HS-27A (cell line): ENCODE results near the gene ARRDC5.
A peak's percentile ranks its signal among the peaks of the same experiment; 100 is the strongest.
"Not testable (repeated sequence)": the region's sequence is repeated elsewhere in the genome, so short reads cannot be mapped to it uniquely, and the experiment has no call there.

Experiments used
- DNase-seq: peaks from one replicate; pipeline ENCODE4 v3.0.0-alpha.2; 2012; ENCODE audit warnings: low read depth, missing footprints

Gene ARRDC5

GRCh38 chr19:4868286-4868834, 34.3 kb downstream of the ARRDC5 start:
- no peak for DNase-seq

- peak; percentile 68 for DNase-seq
Observed at GRCh38 chr19:4867534-4868285, 35.0 kb downstream of the ARRDC5 start, which contains the start of gene PLIN3. Gene PLIN3 (minus strand): TSS chr19:4867667. CDS start chr19:4861394, 6,273 bp downstream.

DNA sequence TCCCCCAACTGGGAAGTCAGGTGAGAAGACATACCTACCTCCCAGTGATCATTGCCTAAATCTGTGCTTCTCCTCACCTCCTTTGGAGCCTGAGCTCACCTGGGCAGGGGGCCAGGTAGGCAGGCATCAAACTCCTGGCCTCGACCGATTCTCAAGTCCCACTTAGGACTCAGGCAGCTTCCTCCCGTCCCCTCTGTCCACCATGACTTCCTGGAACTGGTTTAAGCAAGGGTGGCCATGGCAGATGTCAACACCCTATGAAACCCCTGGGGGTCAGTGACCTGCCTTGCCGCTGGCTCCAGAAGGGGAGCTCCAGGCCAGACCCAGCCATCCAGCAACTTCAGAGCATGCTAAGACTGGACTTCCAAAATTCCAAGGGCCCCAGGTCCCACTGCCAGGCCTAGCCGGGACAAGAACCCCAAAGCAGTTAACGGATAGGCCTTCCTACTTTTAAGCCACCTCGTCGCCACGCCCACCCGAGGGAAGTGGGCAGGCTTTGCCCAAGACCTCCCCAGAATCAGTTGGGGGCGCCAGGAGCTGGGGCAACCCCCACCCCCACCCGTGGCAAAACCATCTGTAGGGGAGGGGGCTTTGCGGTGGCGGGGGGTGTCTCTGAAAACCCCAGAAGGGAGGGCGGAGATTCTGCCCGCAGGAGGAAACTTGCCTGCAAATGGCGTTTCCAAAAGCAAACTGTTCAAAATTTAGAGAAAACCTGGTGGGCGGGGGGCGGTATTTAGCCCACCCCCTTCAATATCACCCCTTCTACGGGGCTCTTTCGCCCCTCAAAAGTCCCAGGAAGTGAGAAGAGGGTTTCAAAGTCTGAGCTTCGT, 35.9 kb downstream of the ARRDC5 start:
- DNase-seq = no peak

GRCh38 chr19:4861147-4861546, 41.5 kb downstream of the ARRDC5 start:
- no peak for DNase-seq

DNA sequence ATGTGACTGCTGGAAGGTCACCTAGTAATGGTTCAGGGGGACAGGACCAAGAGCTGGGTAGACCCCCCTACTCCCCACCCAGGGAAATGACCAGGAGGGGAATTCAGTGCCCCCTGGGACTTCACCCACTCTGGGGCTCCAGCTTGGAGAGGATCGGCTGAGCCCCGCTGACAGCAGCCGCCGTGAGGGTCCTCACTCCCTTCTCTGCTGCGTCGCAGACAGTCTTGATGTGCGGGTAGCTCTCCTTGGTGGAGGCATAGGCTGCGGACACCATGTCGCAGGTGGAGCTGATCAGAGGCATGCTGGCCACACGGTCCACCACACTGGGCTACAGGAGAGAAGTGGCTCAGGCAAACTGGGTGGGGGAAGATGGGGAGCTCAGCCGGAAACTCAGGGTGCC, 43.0 kb downstream of the ARRDC5 start:
- DNase-seq = no peak

GRCh38 chr19:4856468-4856867, 46.2 kb downstream of the ARRDC5 start:
- DNase-seq = not testable (repeated sequence)

DNA sequence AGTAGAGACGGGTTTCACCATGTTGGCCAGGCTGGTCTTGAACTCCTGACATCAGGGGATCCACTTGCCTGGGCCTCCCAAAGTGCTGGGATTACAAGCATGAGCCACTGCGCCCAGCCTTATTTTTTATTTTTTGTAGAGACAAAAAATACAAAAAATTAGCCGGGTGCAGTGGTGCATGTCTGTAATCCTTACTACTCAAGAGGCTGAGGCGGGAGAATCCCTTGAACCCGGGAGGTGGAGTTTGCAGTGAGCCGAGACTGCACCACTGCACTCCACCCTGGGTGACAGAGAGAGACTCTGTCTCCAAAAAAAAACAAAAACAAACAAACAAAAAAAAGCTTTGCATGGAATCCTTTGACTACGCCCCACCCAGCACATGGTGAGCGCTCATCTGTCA, 49.2 kb downstream of the ARRDC5 start:
- not testable (repeated sequence) for DNase-seq

- no peak for DNase-seq
Observed at GRCh38 chr19:4852484-4852883, 50.2 kb downstream of the ARRDC5 start.

- DNase-seq = no peak
Observed at GRCh38 chr19:4851551-4852290, 51.0 kb downstream of the ARRDC5 start.

DNA sequence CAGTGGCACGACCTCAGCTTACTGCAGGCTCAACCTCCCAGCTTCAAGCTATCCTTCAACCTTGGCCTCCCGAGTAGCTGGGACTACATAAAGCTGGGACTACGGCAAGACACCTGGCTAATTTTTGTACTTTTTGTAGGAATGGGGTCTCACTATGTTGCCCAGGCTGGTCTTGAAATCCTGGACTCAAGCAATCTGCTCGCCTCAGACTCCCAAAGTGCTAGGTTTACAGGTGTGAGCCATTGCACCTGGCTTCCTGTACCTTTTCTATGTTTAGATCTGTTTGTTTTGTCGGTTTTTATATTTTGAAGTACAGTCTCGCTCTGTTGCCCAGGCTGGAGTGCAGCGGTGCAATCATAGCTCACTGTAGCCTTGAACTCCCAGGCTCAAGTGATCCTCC, 53.7 kb downstream of the ARRDC5 start:
- DNase-seq = no peak

GRCh38 chr19:4847190-4847973, 55.3 kb downstream of the ARRDC5 start:
- DNase-seq = no peak

DNA sequence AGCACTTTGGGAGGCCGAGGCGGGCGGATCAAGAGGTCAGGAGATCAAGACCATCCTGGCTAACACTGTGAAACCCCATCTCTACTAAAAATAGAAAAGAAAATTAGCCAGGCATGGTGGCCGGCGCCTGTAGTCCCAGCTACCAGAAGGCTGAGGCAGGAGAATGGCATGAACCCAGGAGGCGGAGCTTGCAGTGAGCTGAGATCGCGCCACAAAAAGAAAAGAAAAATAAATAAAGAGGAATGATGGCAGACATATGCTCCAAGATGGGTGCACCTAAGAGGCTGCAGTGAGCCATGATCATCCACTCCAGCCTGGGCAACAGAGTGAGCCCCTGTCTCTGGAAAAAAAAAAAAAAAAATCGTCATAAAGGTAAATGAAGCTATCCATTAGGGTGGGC, 56.7 kb downstream of the ARRDC5 start:
- not testable (repeated sequence) for DNase-seq

DNA sequence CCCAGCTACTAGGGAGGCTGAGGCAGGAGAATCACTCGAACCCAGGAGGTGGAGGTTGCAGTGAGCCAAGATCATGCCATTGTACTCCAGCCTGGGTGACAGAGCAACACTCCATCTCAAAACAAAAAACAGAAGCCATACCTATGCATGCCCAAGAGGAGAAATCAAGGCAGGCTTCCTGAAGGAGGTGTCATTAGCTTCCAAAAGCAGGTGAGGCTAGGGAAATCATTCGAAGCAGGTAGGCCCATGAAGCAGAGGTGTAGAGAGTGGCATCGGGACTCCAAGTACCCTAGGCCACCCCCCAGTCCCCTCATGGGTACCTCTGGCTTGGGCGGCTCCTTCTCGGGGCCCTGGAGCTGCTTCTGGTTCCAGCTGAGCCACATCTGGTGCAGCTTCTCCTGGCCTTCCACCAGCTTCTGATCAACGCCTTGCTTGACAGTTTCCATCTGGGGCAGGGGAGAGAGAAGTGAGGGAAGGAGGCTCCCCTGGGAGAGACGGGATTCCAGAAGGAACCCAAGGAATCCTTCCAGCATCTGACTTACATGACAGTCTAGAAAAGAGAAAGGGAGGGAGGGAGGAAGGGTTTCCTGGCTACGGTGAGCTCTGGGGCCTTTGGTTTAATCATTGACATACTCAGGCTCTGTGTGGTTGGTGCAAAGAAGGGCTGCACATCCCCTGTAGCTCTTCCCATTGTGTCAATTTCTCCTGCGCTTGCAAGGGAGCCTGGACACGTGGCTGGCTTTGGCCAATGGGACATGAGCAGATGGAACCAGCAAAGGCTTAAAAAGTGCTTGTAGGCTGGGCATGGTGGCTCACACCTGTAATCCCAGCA, 58.1 kb downstream of the ARRDC5 start:
- DNase-seq = no peak

DNA sequence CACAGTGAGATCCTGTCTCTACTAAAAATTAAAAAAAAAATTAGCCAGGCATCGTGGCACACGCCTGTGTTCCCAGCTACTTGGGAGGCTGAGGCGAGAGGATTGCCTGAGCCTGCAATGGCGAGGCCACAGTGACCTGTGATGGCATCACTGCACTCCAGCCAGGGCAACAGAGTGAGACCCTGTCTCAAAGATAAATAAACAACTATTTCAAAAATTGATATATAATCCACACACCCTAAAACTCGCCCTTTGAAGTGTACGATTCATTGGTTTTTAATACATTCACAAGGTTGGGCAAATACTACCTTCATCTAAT, 59.1 kb downstream of the ARRDC5 start:
- no peak for DNase-seq
